Loucy (cell line): ENCODE measurements around the gene PLBD1.

ENCODE experiments used
- H2AFZ ChIP-seq: fragments of 200-600 bp; sonication (generic); 2 replicates; pipeline ENCODE4 v1.6.0; 2016; ENCODE audit warnings: antibody characterized with exemption, mild to moderate bottlenecking, low read length, moderate library complexity
- H3F3A ChIP-seq: fragments of 200-600 bp; 2 replicates; pipeline ENCODE4 v1.6.0; 2016; ENCODE audit warnings: antibody characterized with exemption, low read depth, mild to moderate bottlenecking
- H3K27me3 ChIP-seq: fragments of 200-600 bp; sonication (generic); 2 replicates; pipeline ENCODE4 v1.6.1; 2014; ENCODE audit warnings: low read length, mild to moderate bottlenecking; ENCODE audit not compliant: insufficient read depth, poor library complexity, severe bottlenecking
- H3K36me3 ChIP-seq: fragments of 200-600 bp; sonication (generic); 2 replicates; pipeline ENCODE4 v1.6.1; 2016; ENCODE audit warnings: low read length; ENCODE audit not compliant: insufficient read depth
- H3K4me1 ChIP-seq: fragments of 200-600 bp; sonication (generic); 2 replicates; pipeline ENCODE4 v1.5.1; 2014; ENCODE audit warnings: low read length, mild to moderate bottlenecking; ENCODE audit not compliant: insufficient read depth, poor library complexity, severe bottlenecking
- H3K4me2 ChIP-seq: fragments of 200-600 bp; sonication (generic); 2 replicates; pipeline ENCODE4 v1.6.0; 2014; ENCODE audit warnings: antibody characterized with exemption, low read length, low read depth, mild to moderate bottlenecking; ENCODE audit not compliant: poor library complexity, severe bottlenecking
- H3K4me3 ChIP-seq: fragments of 200-600 bp; sonication (generic); 2 replicates; pipeline ENCODE4 v1.5.1; 2014; ENCODE audit warnings: low read length, mild to moderate bottlenecking, mixed read lengths; ENCODE audit not compliant: poor library complexity, severe bottlenecking
- H3K79me2 ChIP-seq: fragments of 200-600 bp; sonication (generic); 2 replicates; pipeline ENCODE4 v1.6.1; 2014; ENCODE audit warnings: low read length; ENCODE audit not compliant: insufficient read depth
- H3K9ac ChIP-seq: fragments of 200-600 bp; sonication (generic); 2 replicates; pipeline ENCODE4 v1.6.0; 2014; ENCODE audit warnings: mild to moderate bottlenecking, low read depth, low read length, moderate library complexity; ENCODE audit not compliant: poor library complexity, severe bottlenecking
- H3K9me2 ChIP-seq: fragments of 200-600 bp; sonication (generic); replicated peaks from 2 replicates; pipeline ENCODE4 v1.6.1; 2016; ENCODE audit warnings: low read depth, low read length, mixed read lengths
- H3K9me3 ChIP-seq: fragments of 200-600 bp; sonication (generic); 2 replicates; pipeline ENCODE4 v1.6.1; 2014; ENCODE audit warnings: mild to moderate bottlenecking, antibody characterized with exemption, low read length, low read depth; ENCODE audit not compliant: insufficient read depth
- H4K20me1 ChIP-seq: fragments of 200-600 bp; sonication (generic); 2 replicates; pipeline ENCODE4 v1.6.0; 2014; ENCODE audit warnings: antibody characterized with exemption, low read length, mild to moderate bottlenecking; ENCODE audit not compliant: insufficient read depth, poor library complexity, severe bottlenecking
- CTCF ChIP-seq: fragments of 200-600 bp; sonication (generic); conservative IDR thresholded peaks from 2 replicates; pipeline ENCODE4 v1.5.1; 2014; ENCODE audit warnings: mild to moderate bottlenecking, antibody characterized with exemption, low read length
- EZH2phosphoT487 ChIP-seq: fragments of 200-600 bp; IDR thresholded peaks from 2 replicates; pipeline ENCODE4 v1.6.1; 2018; ENCODE audit warnings: antibody characterized with exemption, mild to moderate bottlenecking, moderate library complexity, borderline replicate concordance

The PLBD1 gene

GRCh38 chr12:14479004-14479403 is 88.7 kb downstream of the PLBD1 start:
- Histone ChIP-seq H3K4me2 (no peak overlapping the region), H3K36me3 (peaks cover 96% of the 10 kb centered on the region), H3K79me2 (peaks cover 18% of the 10 kb centered on the region), H3K9ac (no peak overlapping the region), H3K9me3 (peaks cover 8% of the 10 kb centered on the region; the same call in 1 of the 2 replicates), H3K4me1 (no peaks in the 10 kb centered on the region), H2AFZ (no peak overlapping the region), H3K4me3 (no peak overlapping the region), H3F3A (no peaks in the 10 kb centered on the region), H4K20me1 (peaks cover 11% of the 10 kb centered on the region), H3K9me2 (no peaks in the 10 kb centered on the region), H3K27me3 (no peaks in the 10 kb centered on the region)
- TF ChIP-seq CTCF (no peak), EZH2phosphoT487 (no peak)

GRCh38 chr12:14473707-14474287 is 93.9 kb downstream of the PLBD1 start:
- no peak overlapping the region for H3K4me2 ChIP-seq
- H3F3A ChIP-seq, result no peaks in the 10 kb centered on the region
- H2AFZ ChIP-seq, result no peak overlapping the region
- H3K4me3 ChIP-seq, result no peak overlapping the region
- H3K9ac ChIP-seq, result no peak overlapping the region
- H3K36me3 ChIP-seq, result peaks cover 92% of the 10 kb centered on the region
- H3K9me2 ChIP-seq, result no peaks in the 10 kb centered on the region
- peaks cover 22% of the 10 kb centered on the region; the same call in 1 of the 2 replicates for H3K9me3 ChIP-seq
- no peaks in the 10 kb centered on the region for H3K27me3 ChIP-seq
- H3K4me1 ChIP-seq, result no peaks in the 10 kb centered on the region
- peaks cover 20% of the 10 kb centered on the region for H3K79me2 ChIP-seq
- peaks cover 15% of the 10 kb centered on the region for H4K20me1 ChIP-seq
- no peak for TF ChIP-seq CTCF
- no peak for TF ChIP-seq EZH2phosphoT487

- no peak overlapping the region for H3K4me3 ChIP-seq
- H3K9ac ChIP-seq, result no peak overlapping the region
- peaks cover 6% of the 10 kb centered on the region for H4K20me1 ChIP-seq
- no peaks in the 10 kb centered on the region for H3F3A ChIP-seq
- peaks cover 20% of the 10 kb centered on the region for H3K79me2 ChIP-seq
- no peaks in the 10 kb centered on the region for H3K4me1 ChIP-seq
- no peak overlapping the region for H3K4me2 ChIP-seq
- H3K9me3 ChIP-seq, result peaks cover 22% of the 10 kb centered on the region; the same call in 1 of the 2 replicates
- no peaks in the 10 kb centered on the region for H3K27me3 ChIP-seq
- H3K9me2 ChIP-seq, result no peaks in the 10 kb centered on the region
- TF ChIP-seq CTCF (no peak), EZH2phosphoT487 (no peak)
- H3K36me3 ChIP-seq, result peaks cover 94% of the 10 kb centered on the region
- no peak overlapping the region for H2AFZ ChIP-seq
Measured at GRCh38 chr12:14471497-14471896, 96.2 kb downstream of the PLBD1 start.
